GM23338 (cell line): ENCODE measurements around the gene LENEP.

Experiments
- CTCF ChIP-seq, 2 experiments: fragments of 200-600 bp in 1 of 2; sonication (generic) in 1 of 2; conservative IDR thresholded peaks; 2 replicates each; pipeline versions ENCODE4 v1.5.1 to v1.6.1; 2016 to 2017; ENCODE audit warnings: antibody characterized with exemption in 2 of 2, low read depth in 2 of 2, mild to moderate bottlenecking in 2 of 2, moderate library complexity in 1 of 2
- EZH2 ChIP-seq: fragments of 200-600 bp; sonication (generic); IDR thresholded peaks from one replicate; pipeline ENCODE4 v1.8.0; 2017; ENCODE audit warnings: antibody characterized with exemption, mild to moderate bottlenecking, low read depth; ENCODE audit not compliant: unreplicated experiment
- EZH2phosphoT487 ChIP-seq: fragments of 200-600 bp; sonication (generic); IDR thresholded peaks from one replicate; pipeline ENCODE4 v1.8.1; 2018; ENCODE audit warnings: antibody characterized with exemption; ENCODE audit not compliant: unreplicated experiment

DNA sequence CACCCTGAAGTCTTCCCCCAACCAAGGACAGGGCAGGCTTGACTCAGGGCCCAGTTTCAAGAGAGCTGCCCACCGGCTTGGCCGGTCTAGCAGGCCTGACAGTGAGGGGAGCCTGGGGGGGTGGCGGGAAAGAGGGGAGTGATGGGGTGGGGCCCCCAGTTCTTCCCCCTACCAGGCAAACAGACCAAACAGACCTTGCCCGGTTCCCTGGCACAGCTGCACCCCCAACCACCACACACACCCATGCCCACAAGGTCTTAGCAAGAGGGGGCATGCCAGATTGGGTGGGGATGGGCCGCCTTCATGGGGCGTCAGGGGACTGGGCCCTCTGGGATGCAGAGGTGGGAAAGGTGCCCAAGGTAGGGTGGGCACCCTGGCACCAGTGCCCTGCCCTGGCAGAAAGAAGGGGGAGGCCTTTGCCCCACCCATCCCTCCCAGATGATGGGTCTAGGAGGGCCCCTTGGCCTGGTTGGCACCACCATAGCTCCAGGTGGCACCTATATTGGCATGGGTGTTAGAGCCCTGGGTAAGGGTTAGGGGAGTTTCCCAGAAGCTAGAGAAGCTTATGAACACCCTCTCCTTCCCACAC lies 18.1 kb downstream of the LENEP start:
- TF ChIP-seq CTCF (conservative IDR thresholded peaks at IDR 0.05; ENCODE audit: low read depth in 2 of 2) (no peak), EZH2 (no peak), EZH2phosphoT487 (no peak)
